ENCODE measurements around the gene CLDN7. TPM values are rescaled to one million over a fixed set of nuclear protein-coding genes. Genes with fewer than 3 reads are reported as not detected.

CLDN7 gene
- polyA plus RNA-seq, 1 donor (not counting 4 experiments of a cell fraction or from before 2014, with no cell fraction given): 6.3 TPM

DNA sequence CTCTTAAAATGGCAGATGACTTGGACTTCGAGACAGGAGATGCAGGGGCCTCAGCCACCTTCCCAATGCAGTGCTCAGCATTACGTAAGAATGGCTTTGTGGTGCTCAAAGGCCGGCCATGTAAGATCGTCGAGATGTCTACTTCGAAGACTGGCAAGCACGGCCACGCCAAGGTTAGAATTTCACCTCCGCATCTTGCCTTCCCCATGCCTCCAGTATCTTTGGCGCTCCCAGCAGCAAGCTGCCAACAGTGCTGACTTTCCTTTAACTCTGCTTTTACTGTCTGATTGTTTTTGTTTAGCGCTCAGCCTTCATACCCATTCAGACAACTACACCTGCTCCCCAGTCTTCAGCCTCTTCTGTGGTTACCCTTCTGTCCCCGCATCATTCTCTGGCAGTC, 47.4 kb upstream of the CLDN7 start:
- DNase-seq (ENCODE audit: low read depth, low spot score) (no peak), FAIRE-seq (no peak)
- peaks cover 60% of the 10 kb centered on the region for H3K79me2 ChIP-seq (ENCODE audit: control insufficient read depth, insufficient read depth, low read length)
- no peaks in the 10 kb centered on the region for H3K9me3 ChIP-seq (ENCODE audit: control insufficient read depth, low read depth, low read length)
- peak overlapping the region; percentile 80 for H3K4me2 ChIP-seq (ENCODE audit: control insufficient read depth, extremely low read depth, insufficient read depth, low read depth, low read length)
- dilution Hi-C loops (cut with MboI; ENCODE audit: extremely low pct_ligation_motif_present, low sequenced_read_pairs): no loop called here
- TF ChIP-seq, protein P1, sequence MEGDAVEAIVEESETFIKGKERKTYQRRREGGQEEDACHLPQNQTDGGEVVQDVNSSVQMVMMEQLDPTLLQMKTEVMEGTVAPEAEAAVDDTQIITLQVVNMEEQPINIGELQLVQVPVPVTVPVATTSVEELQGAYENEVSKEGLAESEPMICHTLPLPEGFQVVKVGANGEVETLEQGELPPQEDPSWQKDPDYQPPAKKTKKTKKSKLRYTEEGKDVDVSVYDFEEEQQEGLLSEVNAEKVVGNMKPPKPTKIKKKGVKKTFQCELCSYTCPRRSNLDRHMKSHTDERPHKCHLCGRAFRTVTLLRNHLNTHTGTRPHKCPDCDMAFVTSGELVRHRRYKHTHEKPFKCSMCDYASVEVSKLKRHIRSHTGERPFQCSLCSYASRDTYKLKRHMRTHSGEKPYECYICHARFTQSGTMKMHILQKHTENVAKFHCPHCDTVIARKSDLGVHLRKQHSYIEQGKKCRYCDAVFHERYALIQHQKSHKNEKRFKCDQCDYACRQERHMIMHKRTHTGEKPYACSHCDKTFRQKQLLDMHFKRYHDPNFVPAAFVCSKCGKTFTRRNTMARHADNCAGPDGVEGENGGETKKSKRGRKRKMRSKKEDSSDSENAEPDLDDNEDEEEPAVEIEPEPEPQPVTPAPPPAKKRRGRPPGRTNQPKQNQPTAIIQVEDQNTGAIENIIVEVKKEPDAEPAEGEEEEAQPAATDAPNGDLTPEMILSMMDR (optimal IDR thresholded peaks at IDR 0.05 in 1 of 3, IDR thresholded peaks at IDR 0.05 in 1 of 3, conservative IDR thresholded peaks at IDR 0.05 in 1 of 3; ENCODE audit: extremely low read depth in 1 of 3, insufficient read depth in 2 of 3, low read length in 3 of 3): no peak
- TF ChIP-seq EZH2 (IDR thresholded peaks at IDR 0.05; ENCODE audit: low read length): no peak
- peaks cover 34 to 50% of the 10 kb centered on the region in 2 experiments for H3K36me3 ChIP-seq (ENCODE audit: control insufficient read depth in 2 of 2, extremely low read depth in 1 of 2, insufficient read depth in 2 of 2, low read length in 2 of 2)
- H4K20me1 ChIP-seq (ENCODE audit: control insufficient read depth, extremely low read depth, insufficient read depth, low read length): peaks cover 50% of the 10 kb centered on the region
- peak overlapping the region; percentile 93 to 99 (median 95) for H3K4me3 ChIP-seq (ENCODE audit: control insufficient read depth in 2 of 3, extremely low read depth in 1 of 3, insufficient read depth in 2 of 3, low read depth in 1 of 3, low read length in 3 of 3)
- peaks cover 8% of the 10 kb centered on the region for H3K9me1 ChIP-seq (ENCODE audit: control insufficient read depth, extremely low read depth, insufficient read depth, low read length)
- H2AFZ ChIP-seq (ENCODE audit: control insufficient read depth, low read length): no peak overlapping the region
- peaks cover 41% of the 10 kb centered on the region for H3K4me1 ChIP-seq (ENCODE audit: control insufficient read depth, extremely low read depth, insufficient read depth, low read length)
- no peaks in the 10 kb centered on the region for H3K27me3 ChIP-seq (ENCODE audit: control insufficient read depth, extremely low read depth, insufficient read depth, low read length)
- H3K9ac ChIP-seq (ENCODE audit: control insufficient read depth, extremely low read depth, insufficient read depth, low read length): peak overlapping the region; percentile 100
- peak overlapping the region; percentile 99 for H3K27ac ChIP-seq (ENCODE audit: control insufficient read depth, insufficient read depth, low read length)

DNA sequence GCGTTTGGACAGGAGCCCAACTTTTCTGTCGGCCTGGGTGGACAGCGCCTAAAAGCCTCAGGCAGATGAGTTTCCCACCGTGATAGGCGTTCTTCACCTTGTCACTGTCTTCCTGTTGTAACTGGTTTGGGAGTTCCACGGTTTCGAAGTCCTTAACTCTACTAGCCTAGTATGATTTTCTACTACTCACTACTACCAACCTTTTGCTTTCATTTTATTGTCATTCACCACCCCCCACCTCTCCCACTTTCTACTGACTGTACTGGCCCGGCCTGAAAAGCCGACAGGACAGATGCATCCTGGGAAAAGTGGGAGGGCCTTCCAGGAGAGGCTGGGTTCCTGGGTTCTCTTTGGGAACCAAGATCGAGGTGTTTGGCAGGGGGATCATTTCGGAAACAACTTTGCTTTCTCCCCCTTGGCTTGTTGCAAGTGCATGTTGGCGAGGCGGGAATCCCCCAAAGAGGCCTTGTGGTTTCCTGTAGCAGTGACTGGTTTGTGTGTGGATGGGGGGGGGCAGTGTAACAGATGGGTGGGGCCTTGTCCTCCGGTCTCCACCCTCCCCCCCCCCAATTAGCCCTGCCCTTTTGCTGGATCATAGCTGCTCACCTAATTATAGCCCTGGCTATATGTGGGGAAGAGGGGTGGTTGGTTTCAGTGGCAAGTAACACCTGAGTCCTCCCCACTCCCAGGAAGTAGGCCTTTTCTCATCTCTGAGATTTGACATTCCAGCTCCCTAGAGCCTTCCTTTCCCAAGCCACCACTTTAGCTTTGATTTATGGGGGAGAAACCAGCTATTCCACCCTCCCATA, 46.6 kb upstream of the CLDN7 start:
- Histone ChIP-seq H3K27ac (ENCODE audit: control insufficient read depth, insufficient read depth, low read length) (peak overlapping the region; percentile 99), H3K4me2 (ENCODE audit: control insufficient read depth, extremely low read depth, insufficient read depth, low read depth, low read length) (peak overlapping the region; percentile 80), H3K9ac (ENCODE audit: control insufficient read depth, extremely low read depth, insufficient read depth, low read length) (peak overlapping the region; percentile 100), H3K27me3 (ENCODE audit: control insufficient read depth, extremely low read depth, insufficient read depth, low read length) (no peaks in the 10 kb centered on the region), H4K20me1 (ENCODE audit: control insufficient read depth, extremely low read depth, insufficient read depth, low read length) (peaks cover 47% of the 10 kb centered on the region), H3K79me2 (ENCODE audit: control insufficient read depth, insufficient read depth, low read length) (peaks cover 56% of the 10 kb centered on the region), H3K4me1 (ENCODE audit: control insufficient read depth, extremely low read depth, insufficient read depth, low read length) (peaks cover 34% of the 10 kb centered on the region), H3K4me3 (ENCODE audit: control insufficient read depth in 2 of 3, extremely low read depth in 1 of 3, insufficient read depth in 2 of 3, low read depth in 1 of 3, low read length in 3 of 3) (peak overlapping the region; percentile 93 to 99 (median 95)), H3K9me1 (ENCODE audit: control insufficient read depth, extremely low read depth, insufficient read depth, low read length) (peaks cover 5% of the 10 kb centered on the region), H3K9me3 (ENCODE audit: control insufficient read depth, low read depth, low read length) (no peaks in the 10 kb centered on the region), H3K36me3 (ENCODE audit: control insufficient read depth in 2 of 2, extremely low read depth in 1 of 2, insufficient read depth in 2 of 2, low read length in 2 of 2) (peaks cover 33 to 46% of the 10 kb centered on the region in 2 experiments), H2AFZ (ENCODE audit: control insufficient read depth, low read length) (no peak overlapping the region)
- no peak for DNase-seq (ENCODE audit: low read depth, low spot score)
- dilution Hi-C loops (cut with MboI; ENCODE audit: extremely low pct_ligation_motif_present, low sequenced_read_pairs): no loop called here
- TF ChIP-seq, protein P1 (optimal IDR thresholded peaks at IDR 0.05 in 1 of 3, IDR thresholded peaks at IDR 0.05 in 1 of 3, conservative IDR thresholded peaks at IDR 0.05 in 1 of 3; ENCODE audit: extremely low read depth in 1 of 3, insufficient read depth in 2 of 3, low read length in 3 of 3): no peak
- no peak for TF ChIP-seq EZH2 (IDR thresholded peaks at IDR 0.05; ENCODE audit: low read length)
- FAIRE-seq: peak; percentile 41
